ENCODE data around the gene TBRG1.

Gene TBRG1

DNA sequence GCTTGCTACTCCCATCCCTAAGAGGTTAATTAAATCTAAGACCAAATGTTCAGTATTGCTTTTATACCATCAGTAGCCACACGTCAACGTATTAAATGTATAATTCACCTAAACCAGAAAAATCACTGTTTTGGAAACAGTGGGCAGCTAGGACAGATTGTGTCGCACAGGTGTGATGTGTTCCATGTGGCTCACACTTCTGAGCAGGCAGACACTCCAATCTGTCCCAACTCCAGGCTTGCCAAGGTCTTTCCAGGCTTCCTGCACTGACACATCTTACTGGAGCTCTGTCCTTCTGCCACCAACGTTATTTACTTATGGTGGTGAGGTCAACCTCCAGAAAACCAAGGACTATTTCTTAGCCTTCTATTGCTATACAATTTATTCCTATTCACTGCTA is 39.4 kb downstream of the TBRG1 start:
- DNase-seq (ENCODE audit: low spot score): no peak

DNA sequence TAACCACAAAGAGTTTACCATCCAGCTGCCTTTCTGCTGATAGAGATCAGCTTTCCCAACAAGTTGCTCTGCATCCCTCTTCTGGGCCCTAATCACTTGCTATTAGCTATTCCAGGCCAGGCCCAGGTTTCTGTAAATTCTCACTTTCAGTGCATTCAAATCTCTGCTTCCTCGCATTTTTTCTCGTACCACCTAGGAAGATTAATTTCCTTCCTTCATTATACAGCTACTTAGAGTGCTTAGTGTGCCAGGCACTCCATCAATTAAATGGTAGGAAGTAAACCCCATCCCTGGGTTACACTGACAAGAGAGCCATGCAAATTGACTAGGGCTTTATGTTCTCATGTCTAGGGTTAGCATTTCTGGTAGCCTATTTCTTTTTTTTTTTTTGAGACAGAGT is 41.2 kb downstream of the TBRG1 start:
- DNase-seq (ENCODE audit: low spot score): no peak

DNA sequence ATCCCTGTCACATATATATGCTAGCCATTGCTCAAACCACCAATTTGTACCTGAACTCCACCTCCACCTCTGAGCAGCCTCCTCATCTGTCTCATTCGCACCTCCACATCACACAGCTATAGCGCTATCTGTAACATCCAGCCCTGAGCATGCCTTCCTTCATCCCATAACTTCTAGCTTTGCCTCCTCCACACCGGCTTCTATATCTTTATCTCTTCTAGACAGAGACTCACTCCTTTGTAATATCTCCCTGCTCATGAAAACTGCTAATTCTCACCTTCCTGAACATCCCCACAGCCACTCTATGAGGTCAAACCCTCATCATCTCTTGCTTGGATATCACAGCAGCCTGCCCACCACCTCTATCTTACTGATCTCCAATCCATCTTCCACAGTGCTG is 44.9 kb downstream of the TBRG1 start:
- DNase-seq (ENCODE audit: low spot score): no peak

DNA sequence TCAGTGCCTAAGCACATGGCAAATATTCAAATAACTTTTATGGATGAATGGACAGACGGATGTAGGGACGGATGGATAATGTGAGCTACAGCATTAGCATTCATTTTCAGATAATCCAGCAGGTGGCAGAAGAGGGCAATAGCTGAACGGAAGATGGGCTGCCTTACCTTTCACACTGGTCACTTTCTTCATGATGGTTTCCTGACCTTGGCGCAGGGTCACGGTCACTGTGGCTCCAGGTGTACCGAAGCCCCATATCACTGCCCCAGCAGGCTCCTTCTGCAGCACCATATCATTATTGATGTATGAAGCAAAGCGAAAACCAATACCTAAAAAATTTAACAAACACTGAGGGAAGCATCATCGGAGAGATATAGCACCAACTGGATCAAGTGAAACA is 46.5 kb downstream of the TBRG1 start:
- peak; percentile 76 for DNase-seq (ENCODE audit: low spot score)

DNA sequence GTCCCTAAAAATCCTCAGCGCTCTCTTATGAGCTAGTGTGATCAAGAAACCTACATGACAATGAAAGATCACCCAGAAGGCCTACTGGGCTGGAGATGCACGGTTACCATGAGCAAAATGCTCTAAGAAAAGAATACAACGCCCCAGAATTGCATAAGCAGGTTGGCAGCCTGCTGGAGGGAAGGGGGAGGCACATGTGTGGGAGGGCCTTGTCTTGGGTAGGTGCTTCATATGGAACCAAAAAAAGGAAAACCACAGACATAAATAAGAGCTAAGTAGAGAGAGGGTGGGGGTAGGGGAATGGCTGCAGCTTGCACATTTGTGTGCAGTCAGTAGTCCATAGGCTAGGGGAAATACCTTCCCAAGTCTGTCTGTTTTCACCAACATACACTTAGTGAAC is 48.1 kb downstream of the TBRG1 start:
- no peak for DNase-seq (ENCODE audit: low spot score)

DNA sequence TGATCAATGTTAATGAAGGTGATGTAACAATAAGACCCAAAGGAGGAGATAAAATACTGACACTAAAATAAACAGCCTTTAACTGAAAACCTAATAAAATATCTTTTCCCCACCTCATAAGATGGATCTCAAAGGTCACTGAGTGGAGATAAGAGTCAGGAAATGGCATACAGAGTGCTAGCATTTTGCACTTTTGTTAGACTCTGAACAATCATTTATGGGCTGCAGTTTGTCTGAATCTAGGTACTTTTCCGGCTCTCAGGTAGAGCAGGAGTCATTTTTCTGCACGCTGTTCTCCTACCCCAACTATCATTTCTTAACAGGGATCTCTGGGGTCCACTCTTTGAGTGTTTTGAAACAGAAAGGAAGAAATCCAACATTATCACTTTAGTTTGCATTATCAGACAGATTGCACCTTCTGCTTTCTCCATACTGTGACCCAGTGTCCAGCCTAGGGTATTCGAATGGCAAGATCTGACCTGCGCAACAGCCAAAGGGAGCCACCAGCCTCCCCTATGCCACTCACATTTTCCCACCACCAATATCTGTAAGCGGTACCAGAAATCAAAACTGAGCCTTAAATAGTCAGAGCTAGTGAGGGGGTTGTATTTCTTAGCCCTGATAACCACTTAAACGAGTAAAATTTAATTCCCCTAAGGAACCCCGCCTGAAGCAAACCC is 50.0 kb downstream of the TBRG1 start:
- no peak for DNase-seq (ENCODE audit: low spot score)

DNA sequence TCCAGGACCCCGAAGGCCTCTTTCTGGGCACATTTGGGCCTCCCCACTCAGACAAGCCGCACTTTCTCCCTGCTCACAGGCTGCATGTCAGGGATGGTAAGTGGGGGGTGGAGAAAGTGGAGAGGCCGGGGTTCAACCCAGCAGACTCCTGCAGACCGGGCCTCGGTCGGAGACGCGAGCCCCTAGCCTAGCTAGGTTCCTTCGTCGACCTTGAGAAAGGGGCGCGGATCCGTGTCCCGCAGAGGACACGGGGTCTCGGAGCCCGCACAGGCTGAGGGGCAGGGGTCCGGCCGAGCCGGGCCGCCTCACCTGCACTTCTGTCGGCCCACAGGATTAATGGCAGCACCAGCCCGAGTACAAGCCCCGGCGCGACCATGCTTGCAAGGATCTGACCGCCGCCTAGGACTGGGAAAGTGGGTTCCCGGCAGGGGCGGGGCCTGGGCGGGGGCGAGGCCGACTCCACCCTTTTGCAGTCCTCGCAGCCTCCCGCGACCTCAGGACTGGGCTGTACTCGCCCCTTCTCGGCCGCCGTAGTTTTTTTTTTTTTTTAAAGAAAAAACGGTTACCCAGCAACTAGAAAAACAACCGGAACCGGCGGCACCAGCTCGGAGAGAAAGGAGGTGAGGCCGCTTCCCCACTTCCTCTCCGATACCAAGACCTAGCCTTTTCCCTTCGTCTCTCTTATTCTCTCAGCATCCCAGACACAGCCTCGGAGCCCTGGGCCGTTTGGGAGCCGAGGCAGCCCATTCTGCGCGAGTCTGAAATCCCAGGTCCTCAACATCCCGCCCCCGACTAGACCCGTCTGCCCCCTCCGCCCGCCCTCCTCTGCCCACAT is 50.9 kb downstream of the TBRG1 start, which contains the start of the genes SIAE and SPA17:
Gene SIAE, minus strand, starts transcription at position 407 of the 835 bp plus-strand sequence. Its CDS starts 31 bp downstream, at position 376.
Gene SPA17, plus strand, starts transcription at position 572 of the 835 bp plus-strand sequence. CDS start 1,361 bp downstream, outside the sequence.
- peak; percentile 98 for DNase-seq (ENCODE audit: low spot score)

DNA sequence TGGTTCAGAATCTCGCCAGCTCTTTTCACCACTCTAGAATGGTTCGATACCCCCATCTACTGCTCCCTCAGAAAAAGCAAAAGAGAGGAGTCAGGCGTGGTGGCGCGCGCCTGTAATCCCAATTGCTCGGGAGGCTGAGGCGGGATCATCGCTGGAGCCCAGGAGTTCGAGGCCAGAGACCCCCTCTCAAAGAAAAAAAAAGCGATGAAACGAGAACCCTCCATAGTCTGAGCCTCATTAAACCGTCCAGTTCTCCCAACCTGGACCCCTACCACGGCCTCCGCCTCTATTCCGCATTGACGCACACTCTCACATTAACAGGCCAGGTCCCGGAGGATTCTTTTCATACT is 51.5 kb downstream of the TBRG1 start:
- no peak for DNase-seq (ENCODE audit: low spot score)

DNA sequence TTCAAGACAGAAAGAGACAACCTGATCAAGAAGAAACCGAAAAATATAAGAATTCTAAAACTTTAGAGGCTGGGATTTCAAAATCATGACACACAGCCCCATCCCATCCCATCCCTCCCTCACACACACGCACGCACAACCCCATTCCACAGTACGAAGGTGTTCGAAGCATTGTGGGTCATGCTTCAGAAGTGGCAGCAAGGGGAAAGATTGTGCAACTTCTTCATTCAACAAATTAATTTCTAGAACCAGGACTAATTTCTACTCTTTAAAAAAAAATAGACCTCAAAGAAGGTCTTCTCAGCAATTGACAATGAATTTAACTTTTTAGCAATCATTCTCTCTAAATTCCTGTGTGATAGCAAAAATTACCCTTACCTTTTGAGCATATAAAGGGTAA is 51.9 kb downstream of the TBRG1 start:
- no peak for DNase-seq (ENCODE audit: low spot score)

DNA sequence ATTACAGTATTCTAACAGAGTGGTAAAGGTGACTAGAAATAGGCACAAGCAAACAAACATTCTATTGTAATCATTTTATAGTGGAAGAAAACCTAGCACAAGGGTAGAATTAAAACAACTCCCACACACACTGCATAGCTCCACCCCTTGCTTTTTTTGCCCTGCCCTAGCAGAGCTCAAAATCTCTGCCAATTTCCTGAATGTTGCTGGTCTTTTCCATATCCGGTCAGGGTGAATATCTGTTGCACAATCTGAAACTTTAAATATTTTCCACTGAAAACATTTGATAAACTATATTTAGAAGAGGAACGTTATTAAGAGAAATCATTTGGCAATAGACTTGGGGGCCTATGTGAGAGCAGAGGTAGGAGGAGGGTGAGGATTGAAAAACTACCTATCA is 53.7 kb downstream of the TBRG1 start:
- peak; percentile 35 for DNase-seq (ENCODE audit: low spot score)

DNA sequence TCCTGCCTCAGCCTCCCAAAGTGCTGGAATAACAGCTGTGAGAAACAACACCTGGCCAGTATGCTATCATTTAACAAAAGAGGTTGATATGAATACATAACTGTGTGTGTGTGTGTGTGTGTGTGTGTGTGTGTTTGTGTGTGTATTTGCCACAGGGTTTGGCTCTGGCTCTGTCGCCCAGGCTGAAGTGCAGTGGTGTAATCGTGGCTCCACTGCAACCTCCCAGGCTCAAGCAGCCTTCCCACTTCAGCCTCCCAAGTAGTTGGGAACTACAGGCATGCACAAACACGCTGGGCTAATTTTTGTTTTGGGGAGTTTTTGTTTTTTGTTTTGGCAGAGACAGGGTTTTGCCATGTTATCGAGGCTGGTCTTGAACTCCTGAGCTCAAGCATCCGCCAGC is 55.8 kb downstream of the TBRG1 start:
- no peak for DNase-seq (ENCODE audit: low spot score)

DNA sequence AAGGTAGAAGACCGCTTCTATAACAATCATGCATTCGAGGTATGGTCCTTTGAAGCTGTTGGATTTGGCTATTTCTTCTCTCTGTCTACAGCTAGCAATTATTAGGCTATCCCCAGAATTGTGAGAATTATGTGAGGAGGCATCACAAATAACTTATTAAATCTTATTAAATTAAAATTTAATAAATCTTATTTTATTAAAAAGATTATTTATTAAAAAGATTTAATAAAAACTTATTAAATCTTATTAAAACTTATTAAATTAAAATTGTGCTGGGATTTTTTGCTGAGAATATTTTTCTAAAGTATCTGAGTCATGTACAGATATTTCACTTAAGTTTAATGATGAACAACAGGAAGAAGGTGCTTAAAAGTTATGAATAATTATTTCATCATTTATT is 58.8 kb downstream of the TBRG1 start:
- DNase-seq (ENCODE audit: low spot score): no peak

DNA sequence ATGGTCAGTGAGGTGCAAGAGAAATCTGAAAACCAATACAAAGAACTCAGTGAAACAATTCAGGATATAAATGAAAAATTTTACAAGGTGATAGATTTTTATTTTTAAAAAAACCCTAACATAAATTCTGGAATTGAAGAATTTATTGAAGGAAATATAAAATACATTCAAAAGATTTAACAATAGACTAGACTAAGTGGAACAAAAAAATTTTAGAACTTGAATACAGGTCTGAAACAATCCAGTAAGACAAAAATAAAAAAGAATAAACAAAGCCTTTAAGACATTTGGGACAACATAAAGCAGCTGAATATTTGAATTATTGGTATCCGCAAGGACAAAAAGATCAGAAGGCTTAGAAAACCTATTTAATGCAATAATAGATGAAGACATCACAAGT is 59.8 kb downstream of the TBRG1 start:
- no peak for DNase-seq (ENCODE audit: low spot score)
